Measurements from ENCODE around the gene GPN3. TPM values are rescaled to one million over a fixed set of nuclear protein-coding genes. Genes with fewer than 3 reads are reported as not detected.

Gene GPN3
- total and polyA plus RNA-seq, 10 donors, result 11.6 to 29.9 (median 19.3) TPM

GRCh38 chr12:110458756-110459155, 9.3 kb downstream of the GPN3 start:
- Histone ChIP-seq H3K27ac (no peak overlapping the region), H3K4me1 (peaks cover 0 to 51% (median 31%) of the 10 kb centered on the region in 6 donors), H3K36me3 (peaks cover 0 to 82% (median 27%) of the 10 kb centered on the region in 6 donors), H3K27me3 (replicated peaks in 1 of 7) (no peaks in the 10 kb centered on the region), H3K4me3 (no peak overlapping the region), H3K9me3 (no peaks in the 10 kb centered on the region)
- no peak for DNase-seq
- 92 to 97% (median 96%) methylated on average over 4 of the region's 4 CpGs for WGBS, 5 donors
- intact Hi-C loops (cut with DNase I; ENCODE audit: low total_unique reads), result loop anchor here (10.0 kb wide), 1 partner anchor 46 kb away; the partner anchor contains the start of genes RAD9B and VPS29
- no peak for TF ChIP-seq POLR2AphosphoS5 (IDR thresholded peaks at IDR 0.05)

- Histone ChIP-seq H3K36me3 (peaks cover 0 to 53% (median 13%) of the 10 kb centered on the region in 6 donors), H3K9me3 (no peaks in the 10 kb centered on the region), H3K4me1 (peaks cover 4 to 72% (median 48%) of the 10 kb centered on the region in 6 donors), H3K4me3 (no peak overlapping the region), H3K27me3 (replicated peaks in 1 of 7) (no peaks in the 10 kb centered on the region), H3K27ac (no peak overlapping the region)
- no peak for DNase-seq
- TF ChIP-seq CTCF (IDR thresholded peaks at IDR 0.05 in 8 of 11, conservative IDR thresholded peaks at IDR 0.05 in 3 of 11) (no peak), POLR2A (IDR thresholded peaks at IDR 0.05) (no peak), POLR2AphosphoS5 (IDR thresholded peaks at IDR 0.05) (no peak)
- intact Hi-C loops (cut with DNase I; ENCODE audit: low total_unique reads), result loop anchor here (5.0 to 10.0 kb wide), 2 partner anchors 51 to 149 kb away; partner anchors contain the start of genes RAD9B and VPS29
- 78 to 96% (median 88%) methylated on average over 4 of the region's 4 CpGs for WGBS, 5 donors
Observed at GRCh38 chr12:110453569-110454296, 14.3 kb downstream of the GPN3 start.

GRCh38 chr12:110451263-110451662, 16.8 kb downstream of the GPN3 start:
- no peak overlapping the region for H3K4me3 ChIP-seq
- no peak for DNase-seq
- no peaks in the 10 kb centered on the region for H3K27me3 ChIP-seq (replicated peaks in 1 of 7)
- intact Hi-C loops (cut with DNase I; ENCODE audit: low total_unique reads), result loop anchor here (5.0 to 10.0 kb wide), 2 partner anchors 54 to 151 kb away; partner anchors contain the start of genes RAD9B and VPS29
- H3K9me3 ChIP-seq, result no peaks in the 10 kb centered on the region
- TF ChIP-seq CTCF (IDR thresholded peaks at IDR 0.05 in 8 of 11, conservative IDR thresholded peaks at IDR 0.05 in 3 of 11) (no peak), POLR2AphosphoS5 (IDR thresholded peaks at IDR 0.05) (no peak), POLR2A (IDR thresholded peaks at IDR 0.05) (no peak)
- WGBS, 5 donors, result 65 to 79% (median 70%) methylated on average over 1 of the region's 1 CpG
- peak overlapping the region in 6 of 8 donors; percentile 20 to 98 (median 96) for H3K27ac ChIP-seq
- H3K4me1 ChIP-seq, result peaks cover 22 to 76% (median 57%) of the 10 kb centered on the region in 6 donors
- H3K36me3 ChIP-seq, result peaks cover 0 to 67% (median 13%) of the 10 kb centered on the region in 6 donors

GRCh38 chr12:110449799-110450497, 18.1 kb downstream of the GPN3 start, which contains the start of gene ARPC3:
Gene ARPC3 (minus strand): TSS chr12:110450337. CDS start chr12:110450260, 77 bp downstream.
- intact Hi-C loops (cut with DNase I; ENCODE audit: low total_unique reads), result loop anchor here (5.0 to 10.0 kb wide), 2 partner anchors 55 to 152 kb away; partner anchors contain the start of genes RAD9B and VPS29
- Histone ChIP-seq H3K36me3 (peaks cover 0 to 71% (median 22%) of the 10 kb centered on the region in 6 donors), H3K4me3 (peak within 1 kb of the TSS; percentile 69 to 89 (median 78)), H3K27ac (peak within 1 kb of the TSS; percentile 94 to 98 (median 96)), H3K27me3 (replicated peaks in 1 of 7) (no peaks in the 10 kb centered on the region), H3K4me1 (peaks cover 27 to 76% (median 55%) of the 10 kb centered on the region in 6 donors), H3K9me3 (no peaks in the 10 kb centered on the region)
- DNase-seq, result peak; percentile 99
- WGBS, 5 donors, result 0 to 1% (median 0%) methylated on average over 40 to 51 of the region's 51 CpGs
- TF ChIP-seq POLR2A (IDR thresholded peaks at IDR 0.05) (peak; percentile 40 to 68 (median 60)), CTCF (IDR thresholded peaks at IDR 0.05 in 8 of 11, conservative IDR thresholded peaks at IDR 0.05 in 3 of 11) (peak; percentile 82 to 99 (median 94)), POLR2AphosphoS5 (IDR thresholded peaks at IDR 0.05) (peak; percentile 97 to 99 (median 98))

All from spleen (tissue), 11 donors.